ENCODE data around the gene BTBD3. TPM values are rescaled to one million over a fixed set of nuclear protein-coding genes. Genes with fewer than 3 reads are reported as not detected.

BTBD3 gene
- total and polyA plus RNA-seq, 2 donors (not counting 3 experiments of a cell fraction or from before 2014, with no cell fraction given): 18.6 to 29.3 TPM

DNA sequence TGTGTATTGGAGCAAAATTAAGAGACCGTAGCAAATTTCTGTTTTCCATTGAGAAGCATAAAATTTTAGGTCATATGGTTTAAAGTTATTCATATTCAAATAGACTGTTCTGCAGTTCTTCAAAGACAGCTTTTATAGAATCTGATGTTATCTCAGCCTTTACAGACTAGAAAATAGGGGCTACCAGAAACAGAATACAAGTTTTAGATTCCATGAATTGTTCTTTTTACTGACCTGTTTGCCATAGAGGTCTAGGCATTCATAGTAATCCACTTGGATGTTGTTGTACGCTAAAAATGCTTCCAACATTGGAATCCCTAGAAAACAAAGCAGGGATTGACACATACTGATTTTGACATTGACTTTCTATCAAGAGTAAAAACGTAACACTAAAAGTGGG is 47.3 kb upstream of the BTBD3 start:
- no peaks in the 10 kb centered on the region for H3K9me3 ChIP-seq (replicated peaks; ENCODE audit: control insufficient read depth, insufficient read depth, low read length)
- no TSS peak for BruUV-seq (replicated peaks)
- H3K36me3 ChIP-seq (ENCODE audit: control insufficient read depth in 2 of 2, extremely low read depth in 1 of 2, insufficient read depth in 2 of 2, low read length in 2 of 2): no peaks in the 10 kb centered on the region
- H3K79me2 ChIP-seq (ENCODE audit: control insufficient read depth, insufficient read depth, low read length): no peaks in the 10 kb centered on the region
- POLR2A ChIA-PET: no interaction called here
- CTCF ChIA-PET: no interaction called here
- DNase-seq (ENCODE audit: low read depth, low spot score): no peak
- peaks cover 3% of the 10 kb centered on the region in 2 experiments for H3K27me3 ChIP-seq (ENCODE audit: control insufficient read depth in 2 of 2, insufficient read depth in 2 of 2, low read length in 2 of 2)
- no peaks in the 10 kb centered on the region for H3K9me1 ChIP-seq (replicated peaks; ENCODE audit: control insufficient read depth, extremely low read depth, insufficient read depth, low read length)
- FAIRE-seq: no peak
- H3K9ac ChIP-seq (replicated peaks; ENCODE audit: extremely low read depth, insufficient read depth, low read length): no peak overlapping the region
- no peak overlapping the region for H2AFZ ChIP-seq (ENCODE audit: low read depth, low read length)
- H3K4me3 ChIP-seq (replicated peaks in 1 of 3; ENCODE audit: insufficient read depth in 1 of 3, low read depth in 1 of 3, low read length in 3 of 3): no peak overlapping the region
- dilution Hi-C loops (cut with MboI; ENCODE audit: extremely low pct_ligation_motif_present, low sequenced_read_pairs) (no loop called here), intact Hi-C loops (cut with micrococcal nuclease) (no loop called here)
- no peak overlapping the region for H3K27ac ChIP-seq (ENCODE audit: insufficient read depth, low read depth, low read length)
- H3K4me2 ChIP-seq (ENCODE audit: insufficient read depth, low read length): no peak overlapping the region
- H3K4me1 ChIP-seq (ENCODE audit: control insufficient read depth, extremely low read depth, insufficient read depth, low read length): no peaks in the 10 kb centered on the region
- no peaks in the 10 kb centered on the region for H4K20me1 ChIP-seq (replicated peaks; ENCODE audit: control insufficient read depth, extremely low read depth, insufficient read depth, low read length)
- TF ChIP-seq FOS (IDR thresholded peaks at IDR 0.05; ENCODE audit: borderline replicate concordance, insufficient read depth, low read length) (no peak), MAX (IDR thresholded peaks at IDR 0.05; ENCODE audit: insufficient read depth, insufficient read length) (no peak), JUN (IDR thresholded peaks at IDR 0.05; ENCODE audit: borderline replicate concordance, insufficient read depth, insufficient read length, low read depth) (no peak), POLR2A (IDR thresholded peaks at IDR 0.05; ENCODE audit: low read depth, low read length) (no peak), POLR2AphosphoS5 (IDR thresholded peaks at IDR 0.05; ENCODE audit: insufficient read depth, low read depth, low read length) (no peak)
- TF ChIP-seq, protein P1, sequence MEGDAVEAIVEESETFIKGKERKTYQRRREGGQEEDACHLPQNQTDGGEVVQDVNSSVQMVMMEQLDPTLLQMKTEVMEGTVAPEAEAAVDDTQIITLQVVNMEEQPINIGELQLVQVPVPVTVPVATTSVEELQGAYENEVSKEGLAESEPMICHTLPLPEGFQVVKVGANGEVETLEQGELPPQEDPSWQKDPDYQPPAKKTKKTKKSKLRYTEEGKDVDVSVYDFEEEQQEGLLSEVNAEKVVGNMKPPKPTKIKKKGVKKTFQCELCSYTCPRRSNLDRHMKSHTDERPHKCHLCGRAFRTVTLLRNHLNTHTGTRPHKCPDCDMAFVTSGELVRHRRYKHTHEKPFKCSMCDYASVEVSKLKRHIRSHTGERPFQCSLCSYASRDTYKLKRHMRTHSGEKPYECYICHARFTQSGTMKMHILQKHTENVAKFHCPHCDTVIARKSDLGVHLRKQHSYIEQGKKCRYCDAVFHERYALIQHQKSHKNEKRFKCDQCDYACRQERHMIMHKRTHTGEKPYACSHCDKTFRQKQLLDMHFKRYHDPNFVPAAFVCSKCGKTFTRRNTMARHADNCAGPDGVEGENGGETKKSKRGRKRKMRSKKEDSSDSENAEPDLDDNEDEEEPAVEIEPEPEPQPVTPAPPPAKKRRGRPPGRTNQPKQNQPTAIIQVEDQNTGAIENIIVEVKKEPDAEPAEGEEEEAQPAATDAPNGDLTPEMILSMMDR (IDR thresholded peaks at IDR 0.05; ENCODE audit: extremely low read depth in 1 of 2, insufficient read depth in 1 of 2, low read depth in 1 of 2, low read length in 2 of 2): no peak

DNA sequence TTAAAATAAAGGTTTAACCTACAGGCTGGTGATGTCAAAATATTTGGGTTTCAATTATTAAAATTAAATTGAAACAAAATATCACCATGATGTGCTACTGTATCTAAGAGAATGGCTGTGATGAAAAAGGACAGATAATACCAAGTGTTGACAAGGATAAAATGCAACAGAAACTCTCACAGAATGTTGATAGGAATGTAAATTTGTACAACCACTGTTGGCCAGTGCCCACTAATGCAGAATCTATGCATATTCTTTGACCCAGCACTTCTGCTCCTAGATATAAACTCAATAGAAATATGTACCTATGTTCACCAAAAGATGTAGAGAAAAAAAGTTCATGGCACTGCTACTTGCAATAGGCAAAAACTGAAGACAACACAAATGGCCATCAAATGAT is 41.1 kb upstream of the BTBD3 start:
- H3K4me1 ChIP-seq (ENCODE audit: control insufficient read depth, extremely low read depth, insufficient read depth, low read length): no peaks in the 10 kb centered on the region
- FAIRE-seq: no peak

More for the DNA sequence above, 41.1 kb upstream of the BTBD3 start:
- peaks cover 3 to 7% of the 10 kb centered on the region in 2 experiments for H3K27me3 ChIP-seq (ENCODE audit: control insufficient read depth in 2 of 2, insufficient read depth in 2 of 2, low read length in 2 of 2)
- H3K79me2 ChIP-seq (ENCODE audit: control insufficient read depth, insufficient read depth, low read length): no peaks in the 10 kb centered on the region
- no peaks in the 10 kb centered on the region for H3K9me1 ChIP-seq (replicated peaks; ENCODE audit: control insufficient read depth, extremely low read depth, insufficient read depth, low read length)
- H3K4me2 ChIP-seq (ENCODE audit: insufficient read depth, low read length): no peak overlapping the region
- no peaks in the 10 kb centered on the region for H3K36me3 ChIP-seq (ENCODE audit: control insufficient read depth in 2 of 2, extremely low read depth in 1 of 2, insufficient read depth in 2 of 2, low read length in 2 of 2)
- no TSS peak for BruUV-seq (replicated peaks)
- H3K9ac ChIP-seq (replicated peaks; ENCODE audit: extremely low read depth, insufficient read depth, low read length): no peak overlapping the region
- DNase-seq (ENCODE audit: low read depth, low spot score): no peak
- ChIA-PET CTCF (no interaction called here), POLR2A (no interaction called here)
- no peak overlapping the region for H3K27ac ChIP-seq (ENCODE audit: insufficient read depth, low read depth, low read length)
- intact Hi-C loops (cut with micrococcal nuclease) (no loop called here), dilution Hi-C loops (cut with MboI; ENCODE audit: extremely low pct_ligation_motif_present, low sequenced_read_pairs) (no loop called here)
- no peak overlapping the region for H2AFZ ChIP-seq (ENCODE audit: low read depth, low read length)
- no peaks in the 10 kb centered on the region for H4K20me1 ChIP-seq (replicated peaks; ENCODE audit: control insufficient read depth, extremely low read depth, insufficient read depth, low read length)
- no peaks in the 10 kb centered on the region for H3K9me3 ChIP-seq (replicated peaks; ENCODE audit: control insufficient read depth, insufficient read depth, low read length)
- H3K4me3 ChIP-seq (replicated peaks in 1 of 3; ENCODE audit: insufficient read depth in 1 of 3, low read depth in 1 of 3, low read length in 3 of 3): no peak overlapping the region
- no peak for TF ChIP-seq POLR2AphosphoS5 (IDR thresholded peaks at IDR 0.05; ENCODE audit: insufficient read depth, low read depth, low read length)
- TF ChIP-seq EZH2 (IDR thresholded peaks at IDR 0.05; ENCODE audit: borderline replicate concordance, low read depth, low read length, severe bottlenecking): no peak
- no peak for TF ChIP-seq JUN (IDR thresholded peaks at IDR 0.05; ENCODE audit: borderline replicate concordance, insufficient read depth, insufficient read length, low read depth)
- TF ChIP-seq MYC (IDR thresholded peaks at IDR 0.05; ENCODE audit: low read depth, low read length): no peak
- TF ChIP-seq, protein P1 (IDR thresholded peaks at IDR 0.05; ENCODE audit: extremely low read depth in 1 of 2, insufficient read depth in 1 of 2, low read depth in 1 of 2, low read length in 2 of 2): no peak
- no peak for TF ChIP-seq FOS (IDR thresholded peaks at IDR 0.05; ENCODE audit: borderline replicate concordance, insufficient read depth, low read length)
- no peak for TF ChIP-seq GATA2 (IDR thresholded peaks at IDR 0.05; ENCODE audit: insufficient read depth, insufficient read length, low read depth, low read length)
- no peak for TF ChIP-seq POLR2A (IDR thresholded peaks at IDR 0.05; ENCODE audit: low read depth, low read length)
- TF ChIP-seq MAX (IDR thresholded peaks at IDR 0.05; ENCODE audit: insufficient read depth, insufficient read length): no peak

Measured in endothelial cell of umbilical vein (primary cell).